ENCODE results near the gene SLC17A4. TPM values are rescaled to one million over a fixed set of nuclear protein-coding genes. Genes with fewer than 3 reads are reported as not detected.

SLC17A4 gene
- total and polyA plus RNA-seq, 7 donors: not detected

DNA sequence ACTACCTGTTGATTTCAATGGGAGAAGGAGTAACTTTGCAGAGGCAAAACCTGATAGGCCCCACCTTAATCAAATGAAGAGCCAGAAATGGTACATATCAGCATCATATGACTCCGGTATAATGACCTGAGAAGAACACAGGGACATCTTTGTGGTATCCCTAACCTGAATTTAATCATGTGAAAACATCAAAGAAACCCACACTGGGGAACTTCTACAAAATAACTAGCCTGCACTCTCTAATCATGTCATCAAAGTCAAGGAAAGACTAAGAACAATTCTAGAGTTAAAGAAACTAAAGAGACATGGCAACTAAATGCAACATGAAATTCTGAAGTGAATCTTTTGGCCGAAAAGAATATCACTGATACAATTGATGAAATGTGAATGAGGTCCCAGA lies 34.9 kb downstream of the SLC17A4 start:
- WGBS, 3 donors: 81 to 85% (median 83%) methylated on average over 2 of the region's 2 CpGs
- ATAC-seq (no peak), DNase-seq (no peak)

DNA sequence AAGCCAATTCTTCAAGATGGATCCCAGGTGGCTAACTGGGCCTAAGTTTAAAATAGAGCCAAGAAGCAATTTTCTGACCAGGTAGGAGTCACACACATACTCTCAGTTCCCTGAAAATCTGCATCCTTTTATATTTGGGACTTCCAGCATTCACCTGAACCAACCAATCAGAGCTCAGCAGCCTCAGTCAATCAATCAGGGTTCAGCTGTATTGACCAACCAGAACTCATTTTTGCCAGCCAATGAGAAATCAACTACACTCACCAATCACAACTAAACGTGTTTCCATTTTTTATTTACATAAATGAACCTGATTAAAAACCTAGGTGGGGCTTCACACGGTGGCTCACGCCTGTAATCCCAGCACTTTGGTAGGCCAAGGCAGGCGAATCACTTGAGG lies 37.5 kb downstream of the SLC17A4 start:
- H3K27me3 ChIP-seq (ENCODE audit: insufficient read depth in 3 of 3, low read length in 2 of 3): peaks cover 0 to 2% (median 0%) of the 10 kb centered on the region in 3 donors
- no peak for DNase-seq
- no peak for ATAC-seq
- no peak overlapping the region for H3K4me3 ChIP-seq
- H3K9me3 ChIP-seq: no peaks in the 10 kb centered on the region
- TF ChIP-seq CTCF (IDR thresholded peaks at IDR 0.05): no peak
- no peaks in the 10 kb centered on the region for H3K4me1 ChIP-seq
- 75 to 77% (median 76%) methylated on average over 4 of the region's 4 CpGs for WGBS, 3 donors
- H3K27ac ChIP-seq: no peak overlapping the region
- intact Hi-C loops (cut with DNase I): loop anchor here in 1 of 2 donors (10.0 kb wide), 1 partner anchor 1373 kb away; no protein-coding TSS in a partner anchor
- no peaks in the 10 kb centered on the region for H3K36me3 ChIP-seq (ENCODE audit: insufficient read depth in 1 of 2, low read depth in 1 of 2)

More for the DNA sequence above, 34.9 kb downstream of the SLC17A4 start:
- Histone ChIP-seq H3K4me1 (no peaks in the 10 kb centered on the region), H3K27ac (no peak overlapping the region), H3K4me3 (no peak overlapping the region), H3K9me3 (no peaks in the 10 kb centered on the region), H3K36me3 (ENCODE audit: insufficient read depth in 1 of 2, low read depth in 1 of 2) (no peaks in the 10 kb centered on the region), H3K27me3 (ENCODE audit: insufficient read depth in 3 of 3, low read length in 2 of 3) (no peaks in the 10 kb centered on the region)
- intact Hi-C loops (cut with DNase I): loop anchor here in 1 of 2 donors (5.0 to 10.0 kb wide), 3 partner anchors 98 to 215 kb away; no protein-coding TSS in a partner anchor
- TF ChIP-seq CTCF (IDR thresholded peaks at IDR 0.05): no peak

DNA sequence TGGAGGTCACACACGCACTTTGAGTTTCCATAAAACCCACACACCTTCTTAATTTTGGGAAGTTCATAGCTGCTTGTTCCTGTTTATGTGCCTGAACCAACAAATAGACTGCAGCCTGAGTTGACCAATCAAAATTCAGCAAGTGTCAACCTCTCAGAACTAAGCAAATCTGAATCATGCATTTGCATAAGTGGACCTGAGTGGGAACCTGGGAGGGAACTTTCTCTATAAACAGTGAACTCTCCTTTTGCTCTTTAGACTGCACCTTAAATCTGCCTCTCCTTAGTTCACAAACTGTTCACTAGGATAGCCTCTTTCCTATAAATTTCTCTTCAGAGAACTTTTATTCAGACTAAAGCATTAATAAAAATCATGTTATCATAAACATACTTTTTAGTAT lies 39.4 kb downstream of the SLC17A4 start:
- no peak overlapping the region for H3K27ac ChIP-seq
- H3K36me3 ChIP-seq (ENCODE audit: insufficient read depth in 1 of 2, low read depth in 1 of 2): no peaks in the 10 kb centered on the region
- 74 to 100% (median 76%) methylated on average over 1 of the region's 1 CpG for WGBS, 3 donors
- H3K4me3 ChIP-seq: no peak overlapping the region
- DNase-seq (no peak), ATAC-seq (no peak)
- peaks cover 0 to 2% (median 0%) of the 10 kb centered on the region in 3 donors for H3K27me3 ChIP-seq (ENCODE audit: insufficient read depth in 3 of 3, low read length in 2 of 3)
- intact Hi-C loops (cut with DNase I): loop anchor here in 1 of 2 donors (10.0 kb wide), 1 partner anchor 1371 kb away; no protein-coding TSS in a partner anchor
- H3K9me3 ChIP-seq: no peaks in the 10 kb centered on the region
- no peak for TF ChIP-seq CTCF (IDR thresholded peaks at IDR 0.05)
- H3K4me1 ChIP-seq: no peaks in the 10 kb centered on the region

DNA sequence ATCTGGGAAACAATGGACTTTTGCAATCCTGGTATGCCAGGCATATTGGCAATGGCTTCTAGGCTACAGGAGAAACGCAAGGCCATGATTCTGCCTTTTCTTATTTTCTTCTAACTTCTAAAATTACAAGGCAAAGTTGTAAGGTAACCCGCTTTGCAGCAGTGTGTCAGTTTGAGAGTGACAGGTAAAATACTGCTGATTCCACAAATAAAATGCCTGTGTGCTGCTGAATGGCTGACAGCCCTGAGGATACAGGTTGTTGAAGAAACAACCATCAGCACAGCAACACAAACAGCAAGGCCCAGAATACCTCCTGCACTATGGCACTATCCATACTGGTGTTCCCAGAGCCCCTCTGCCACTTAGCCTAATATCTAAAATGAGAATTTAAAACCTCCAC lies 40.2 kb downstream of the SLC17A4 start:
- H3K9me3 ChIP-seq: no peaks in the 10 kb centered on the region
- no peaks in the 10 kb centered on the region for H3K4me1 ChIP-seq
- H3K4me3 ChIP-seq: no peak overlapping the region
- H3K36me3 ChIP-seq (ENCODE audit: insufficient read depth in 1 of 2, low read depth in 1 of 2): no peaks in the 10 kb centered on the region
- H3K27me3 ChIP-seq (ENCODE audit: insufficient read depth in 3 of 3, low read length in 2 of 3): peaks cover 0 to 2% (median 0%) of the 10 kb centered on the region in 3 donors
- intact Hi-C loops (cut with DNase I): loop anchor here in 1 of 2 donors (10.0 kb wide), 1 partner anchor 1370 kb away; no protein-coding TSS in a partner anchor
- ATAC-seq (no peak), DNase-seq (no peak)
- no peak overlapping the region for H3K27ac ChIP-seq
- no peak for TF ChIP-seq CTCF (IDR thresholded peaks at IDR 0.05)
- 64 to 80% (median 77%) methylated on average over 2 of the region's 2 CpGs for WGBS, 3 donors

- ATAC-seq: no peak
- H3K27ac ChIP-seq: no peak overlapping the region
- no peak for DNase-seq
- TF ChIP-seq CTCF (IDR thresholded peaks at IDR 0.05): no peak
- no peaks in the 10 kb centered on the region for H3K9me3 ChIP-seq
- peaks cover 0 to 3% (median 2%) of the 10 kb centered on the region in 3 donors for H3K27me3 ChIP-seq (ENCODE audit: insufficient read depth in 3 of 3, low read length in 2 of 3)
- 71 to 74% (median 73%) methylated on average over 4 of the region's 4 CpGs for WGBS, 3 donors
- intact Hi-C loops (cut with DNase I): no loop called here
- no peaks in the 10 kb centered on the region for H3K4me1 ChIP-seq
- no peaks in the 10 kb centered on the region for H3K36me3 ChIP-seq (ENCODE audit: insufficient read depth in 1 of 2, low read depth in 1 of 2)
- H3K4me3 ChIP-seq: no peak overlapping the region
Observed at GRCh38 chr6:25801436-25801835, 46.9 kb downstream of the SLC17A4 start.
